ENCODE data around the gene STK24. TPM values are rescaled to one million over a fixed set of nuclear protein-coding genes. Genes with fewer than 3 reads are reported as not detected.

The STK24 gene
- total RNA-seq, 5 donors from 2014 or later (not counting 1 experiment from before 2014, with no cell fraction given): 92.1 to 143 (median 113) TPM

- ChIA-PET CTCF (no interaction called here), POLR2A (no interaction called here)
- H3K4me1 ChIP-seq (ENCODE audit: control insufficient read depth in 1 of 2, extremely low read depth in 1 of 2, insufficient read depth in 2 of 2, low read length in 2 of 2): no peaks in the 10 kb centered on the region
- no peaks in the 10 kb centered on the region for H3K27me3 Mint-ChIP-seq
- no peaks in the 10 kb centered on the region for H3K9me3 ChIP-seq
- no peak overlapping the region for H3K27ac ChIP-seq (ENCODE audit: low read length)
- no peak overlapping the region for H3K27ac Mint-ChIP-seq
- no peak overlapping the region for H3K4me3 Mint-ChIP-seq
- no peaks in the 10 kb centered on the region for H3K27me3 ChIP-seq (replicated peaks in 1 of 2; ENCODE audit: control insufficient read depth in 2 of 2, extremely low read depth in 1 of 2, insufficient read depth in 2 of 2, low read length in 1 of 2)
- H3K36me3 ChIP-seq (ENCODE audit: control insufficient read depth in 2 of 2, extremely low read depth in 1 of 2, insufficient read depth in 1 of 2, low read length in 1 of 2): no peaks in the 10 kb centered on the region
- DNase-seq (no peak), ATAC-seq (replicated peaks in 1 of 4) (no peak)
- H3K4me1 Mint-ChIP-seq: peaks cover 0 to 8% (median 4%) of the 10 kb centered on the region in 3 donors
- H3K36me3 Mint-ChIP-seq: no peaks in the 10 kb centered on the region
- no peak overlapping the region for H3K4me3 ChIP-seq (ENCODE audit: control insufficient read depth in 1 of 2, extremely low read depth in 1 of 2, low read length in 1 of 2)
- H3K9me3 Mint-ChIP-seq: peaks cover 0 to 6% (median 0%) of the 10 kb centered on the region in 3 donors
- 100% methylated on average over 4 of the region's 5 CpGs for WGBS (ENCODE audit: insufficient coverage)
These were observed 8.5 kb upstream of the STK24 start for GRCh38 chr13:98585398-98585754.

GRCh38 chr13:98584668-98585397, 7.9 kb upstream of the STK24 start:
- ChIA-PET POLR2A (interaction anchor here in 1 of 2 donors (0.9 kb wide), 1 partner anchor 12 kb away, joined by 3 read pairs; no protein-coding TSS in a partner anchor), CTCF (no interaction called here)
- H3K27ac ChIP-seq (ENCODE audit: low read length): no peak overlapping the region
- H3K9me3 ChIP-seq: no peaks in the 10 kb centered on the region
- ATAC-seq (replicated peaks in 1 of 4) (no peak), DNase-seq (no peak)
- H3K27me3 ChIP-seq (replicated peaks in 1 of 2; ENCODE audit: control insufficient read depth in 2 of 2, extremely low read depth in 1 of 2, insufficient read depth in 2 of 2, low read length in 1 of 2): no peaks in the 10 kb centered on the region
- peaks cover 0 to 2% (median 0%) of the 10 kb centered on the region in 3 donors for H3K9me3 Mint-ChIP-seq
- no peaks in the 10 kb centered on the region for H3K36me3 ChIP-seq (ENCODE audit: control insufficient read depth in 2 of 2, extremely low read depth in 1 of 2, insufficient read depth in 1 of 2, low read length in 1 of 2)
- peaks cover 0 to 8% (median 4%) of the 10 kb centered on the region in 3 donors for H3K4me1 Mint-ChIP-seq
- no peak overlapping the region for H3K4me3 ChIP-seq (ENCODE audit: control insufficient read depth in 1 of 2, extremely low read depth in 1 of 2, low read length in 1 of 2)
- no peaks in the 10 kb centered on the region for H3K36me3 Mint-ChIP-seq
- H3K27me3 Mint-ChIP-seq: no peaks in the 10 kb centered on the region
- no peaks in the 10 kb centered on the region for H3K4me1 ChIP-seq (ENCODE audit: control insufficient read depth in 1 of 2, extremely low read depth in 1 of 2, insufficient read depth in 2 of 2, low read length in 2 of 2)
- H3K4me3 Mint-ChIP-seq: no peak overlapping the region
- no peak overlapping the region for H3K27ac Mint-ChIP-seq
- 89% methylated on average over 2 of the region's 4 CpGs for WGBS (ENCODE audit: insufficient coverage)

GRCh38 chr13:98582947-98583346, 6.0 kb upstream of the STK24 start:
- no peaks in the 10 kb centered on the region for H3K9me3 ChIP-seq
- Mint-ChIP-seq H3K4me3 (no peak overlapping the region), H3K27me3 (no peaks in the 10 kb centered on the region), H3K9me3 (no peaks in the 10 kb centered on the region), H3K4me1 (peaks cover 0 to 8% (median 4%) of the 10 kb centered on the region in 3 donors), H3K36me3 (no peaks in the 10 kb centered on the region), H3K27ac (no peak overlapping the region)
- no peaks in the 10 kb centered on the region for H3K27me3 ChIP-seq (replicated peaks in 1 of 2; ENCODE audit: control insufficient read depth in 2 of 2, extremely low read depth in 1 of 2, insufficient read depth in 2 of 2, low read length in 1 of 2)
- ChIA-PET POLR2A (no interaction called here), CTCF (interaction anchor here in 1 of 2 donors (1.6 kb wide), 1 partner anchor 70 kb away, joined by 5 read pairs; no protein-coding TSS in a partner anchor)
- no peak overlapping the region for H3K27ac ChIP-seq (ENCODE audit: low read length)
- no peak for DNase-seq
- H3K4me3 ChIP-seq (ENCODE audit: control insufficient read depth in 1 of 2, extremely low read depth in 1 of 2, low read length in 1 of 2): no peak overlapping the region
- H3K4me1 ChIP-seq (ENCODE audit: control insufficient read depth in 1 of 2, extremely low read depth in 1 of 2, insufficient read depth in 2 of 2, low read length in 2 of 2): peaks cover 0 to 1% of the 10 kb centered on the region in 2 experiments
- H3K36me3 ChIP-seq (ENCODE audit: control insufficient read depth in 2 of 2, extremely low read depth in 1 of 2, insufficient read depth in 1 of 2, low read length in 1 of 2): no peaks in the 10 kb centered on the region
- no peak for ATAC-seq (replicated peaks in 1 of 4)
- WGBS (ENCODE audit: insufficient coverage): 92% methylated on average over 4 of the region's 6 CpGs

- DNase-seq (no peak), ATAC-seq (replicated peaks in 1 of 4) (no peak)
- Histone ChIP-seq H3K9me3 (no peaks in the 10 kb centered on the region), H3K27ac (ENCODE audit: low read length) (no peak overlapping the region), H3K4me1 (ENCODE audit: control insufficient read depth in 1 of 2, extremely low read depth in 1 of 2, insufficient read depth in 2 of 2, low read length in 2 of 2) (peaks cover 0 to 8% of the 10 kb centered on the region in 2 experiments), H3K4me3 (ENCODE audit: control insufficient read depth in 1 of 2, extremely low read depth in 1 of 2, low read length in 1 of 2) (no peak overlapping the region), H3K27me3 (replicated peaks in 1 of 2; ENCODE audit: control insufficient read depth in 2 of 2, extremely low read depth in 1 of 2, insufficient read depth in 2 of 2, low read length in 1 of 2) (no peaks in the 10 kb centered on the region), H3K36me3 (ENCODE audit: control insufficient read depth in 2 of 2, extremely low read depth in 1 of 2, insufficient read depth in 1 of 2, low read length in 1 of 2) (no peaks in the 10 kb centered on the region)
- CTCF ChIA-PET: interaction anchor here in 1 of 2 donors (1.6 kb wide), 1 partner anchor 71 kb away, joined by 5 read pairs; no protein-coding TSS in a partner anchor
- Mint-ChIP-seq H3K27ac (peak overlapping the region; percentile 23 to 54), H3K4me3 (no peak overlapping the region), H3K4me1 (peaks cover 2 to 13% (median 8%) of the 10 kb centered on the region in 3 donors), H3K36me3 (no peaks in the 10 kb centered on the region), H3K9me3 (no peaks in the 10 kb centered on the region), H3K27me3 (no peaks in the 10 kb centered on the region)
- 83% methylated on average over 1 of the region's 2 CpGs for WGBS (ENCODE audit: insufficient coverage)
- POLR2A ChIA-PET: interaction anchor here in 1 of 2 donors (0.5 kb wide), 1 partner anchor 426 kb away, joined by 9 read pairs; no protein-coding TSS in a partner anchor
These were observed 5.2 kb upstream of the STK24 start for GRCh38 chr13:98581971-98582702.

GRCh38 chr13:98581381-98581780, 4.5 kb upstream of the STK24 start:
- Mint-ChIP-seq H3K27me3 (no peaks in the 10 kb centered on the region), H3K9me3 (no peaks in the 10 kb centered on the region), H3K27ac (peak overlapping the region; percentile 23 to 36), H3K36me3 (no peaks in the 10 kb centered on the region), H3K4me3 (no peak overlapping the region), H3K4me1 (peaks cover 2 to 13% (median 8%) of the 10 kb centered on the region in 3 donors)
- Histone ChIP-seq H3K36me3 (ENCODE audit: control insufficient read depth in 2 of 2, extremely low read depth in 1 of 2, insufficient read depth in 1 of 2, low read length in 1 of 2) (no peaks in the 10 kb centered on the region), H3K9me3 (no peaks in the 10 kb centered on the region), H3K27me3 (replicated peaks in 1 of 2; ENCODE audit: control insufficient read depth in 2 of 2, extremely low read depth in 1 of 2, insufficient read depth in 2 of 2, low read length in 1 of 2) (no peaks in the 10 kb centered on the region), H3K4me1 (ENCODE audit: control insufficient read depth in 1 of 2, extremely low read depth in 1 of 2, insufficient read depth in 2 of 2, low read length in 2 of 2) (peaks cover 0 to 8% of the 10 kb centered on the region in 2 experiments), H3K27ac (ENCODE audit: low read length) (no peak overlapping the region), H3K4me3 (ENCODE audit: control insufficient read depth in 1 of 2, extremely low read depth in 1 of 2, low read length in 1 of 2) (no peak overlapping the region)
- CTCF ChIA-PET: interaction anchor here in 1 of 2 donors (1.6 kb wide), 1 partner anchor 72 kb away, joined by 5 read pairs; no protein-coding TSS in a partner anchor
- WGBS (ENCODE audit: insufficient coverage): 100% methylated on average over 1 of the region's 2 CpGs
- ATAC-seq (replicated peaks in 1 of 4) (no peak), DNase-seq (no peak)
- POLR2A ChIA-PET: no interaction called here

- Histone ChIP-seq H3K27me3 (replicated peaks in 1 of 2; ENCODE audit: control insufficient read depth in 2 of 2, extremely low read depth in 1 of 2, insufficient read depth in 2 of 2, low read length in 1 of 2) (no peaks in the 10 kb centered on the region), H3K27ac (ENCODE audit: low read length) (no peak overlapping the region), H3K9me3 (no peaks in the 10 kb centered on the region), H3K36me3 (ENCODE audit: control insufficient read depth in 2 of 2, extremely low read depth in 1 of 2, insufficient read depth in 1 of 2, low read length in 1 of 2) (no peaks in the 10 kb centered on the region), H3K4me1 (ENCODE audit: control insufficient read depth in 1 of 2, extremely low read depth in 1 of 2, insufficient read depth in 2 of 2, low read length in 2 of 2) (peaks cover 0 to 9% of the 10 kb centered on the region in 2 experiments), H3K4me3 (ENCODE audit: control insufficient read depth in 1 of 2, extremely low read depth in 1 of 2, low read length in 1 of 2) (no peak overlapping the region)
- H3K36me3 Mint-ChIP-seq: no peaks in the 10 kb centered on the region
- peak overlapping the region; percentile 29 to 65 for H3K27ac Mint-ChIP-seq
- ATAC-seq (replicated peaks in 1 of 4): no peak
- no peak for DNase-seq
- H3K9me3 Mint-ChIP-seq: no peaks in the 10 kb centered on the region
- peaks cover 4 to 15% (median 10%) of the 10 kb centered on the region in 3 donors for H3K4me1 Mint-ChIP-seq
- CTCF ChIA-PET: interaction anchor here in 1 of 2 donors (0.5 kb wide), 1 partner anchor 35 kb away, joined by 4 read pairs; no protein-coding TSS in a partner anchor
- H3K4me3 Mint-ChIP-seq: no peak overlapping the region
- POLR2A ChIA-PET: no interaction called here
- WGBS (ENCODE audit: insufficient coverage): 100% methylated on average over 1 of the region's 2 CpGs
- H3K27me3 Mint-ChIP-seq: no peaks in the 10 kb centered on the region
These were observed 3.5 kb upstream of the STK24 start for GRCh38 chr13:98580420-98580819.
